K562 (cell line): Measurements from ENCODE around the gene PRDM4. TPM values are rescaled to one million over a fixed set of nuclear protein-coding genes. Genes with fewer than 3 reads are reported as not detected.

Experiments used
- ZNF347 ChIP-seq: fragments of 450-650 bp; formaldehyde crosslinking; IDR thresholded peaks from 2 replicates; pipeline ENCODE4 v1.4.0; 2020; ENCODE audit warnings: low read depth, mild to moderate bottlenecking, moderate library complexity
- polyA plus RNA-seq, 8 experiments: library from polyadenylated mRNA; depleted of rRNA in 4 of 8; stranded (reverse) in 5 of 8; unstranded in 3 of 8; fragments of >200 nt; fragmentation: Nextera tagmentation in 2 of 8; fragmentation: Illumina TruSeq in 1 of 8; extraction: Ambion mirVana in 2 of 8; extraction: Trizol in 1 of 8; gene quantifications; 2 replicates each; pipeline versions ENCODE4 v1.2.1 to v1.2.3, GENCODE V29; 2011 to 2014; ENCODE audit warnings: inconsistent platforms in 1 of 8, missing spikeins in 1 of 8
- total RNA-seq, 7 experiments: library from RNA; depleted of rRNA in 6 of 7; stranded (reverse); fragments of >200 nt in 6 of 7; fragmentation: Illumina TruSeq in 2 of 7; extraction: Trizol in 2 of 7; gene quantifications; 2 replicates each; pipeline versions ENCODE4 v1.2.1 to v1.2.3, GENCODE V29; 2011 to 2021; ENCODE audit warnings: low replicate concordance in 1 of 7
- TF ChIP-seq, protein P1 (sequence below): fragments of 200-600 bp; sonication (generic); IDR thresholded peaks from one replicate; pipeline ENCODE4 v1.6.1; 2012; ENCODE audit warnings: mild to moderate bottlenecking, low read depth, low read length, inconsistent platforms
- TF ChIP-seq, protein P2 (sequence below): fragments of 450-650 bp; formaldehyde crosslinking; IDR thresholded peaks from 2 replicates; pipeline ENCODE4 v1.4.0; 2020; ENCODE audit warnings: mild to moderate bottlenecking, moderate library complexity

Gene PRDM4
- total and polyA plus RNA-seq, 9 of the 15 experiments (the other 6 are each of a cell fraction or from before 2014, with no cell fraction given) = 5.9 to 26.0 (median 20.0) TPM

DNA sequence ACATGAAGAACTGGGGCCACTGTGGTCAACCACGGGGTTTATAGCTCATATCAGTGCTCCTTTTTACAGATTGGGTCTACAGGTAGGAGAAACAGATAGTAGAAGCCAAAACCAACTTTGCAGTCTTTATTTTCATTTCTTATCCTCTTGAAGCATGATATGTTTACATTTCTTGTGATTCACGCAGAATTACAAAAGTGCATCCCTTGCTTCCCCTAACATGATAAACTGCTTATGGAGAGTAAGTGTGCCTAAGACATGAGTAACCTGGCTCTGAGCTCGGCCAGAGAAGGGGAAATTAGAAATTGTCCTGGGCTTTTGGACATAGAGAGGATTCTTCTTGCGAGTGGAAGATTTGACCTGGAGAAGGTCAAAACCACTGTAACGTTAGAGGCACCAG, 56.9 kb downstream of the PRDM4 start (continued):
- TF ChIP-seq, protein P1, sequence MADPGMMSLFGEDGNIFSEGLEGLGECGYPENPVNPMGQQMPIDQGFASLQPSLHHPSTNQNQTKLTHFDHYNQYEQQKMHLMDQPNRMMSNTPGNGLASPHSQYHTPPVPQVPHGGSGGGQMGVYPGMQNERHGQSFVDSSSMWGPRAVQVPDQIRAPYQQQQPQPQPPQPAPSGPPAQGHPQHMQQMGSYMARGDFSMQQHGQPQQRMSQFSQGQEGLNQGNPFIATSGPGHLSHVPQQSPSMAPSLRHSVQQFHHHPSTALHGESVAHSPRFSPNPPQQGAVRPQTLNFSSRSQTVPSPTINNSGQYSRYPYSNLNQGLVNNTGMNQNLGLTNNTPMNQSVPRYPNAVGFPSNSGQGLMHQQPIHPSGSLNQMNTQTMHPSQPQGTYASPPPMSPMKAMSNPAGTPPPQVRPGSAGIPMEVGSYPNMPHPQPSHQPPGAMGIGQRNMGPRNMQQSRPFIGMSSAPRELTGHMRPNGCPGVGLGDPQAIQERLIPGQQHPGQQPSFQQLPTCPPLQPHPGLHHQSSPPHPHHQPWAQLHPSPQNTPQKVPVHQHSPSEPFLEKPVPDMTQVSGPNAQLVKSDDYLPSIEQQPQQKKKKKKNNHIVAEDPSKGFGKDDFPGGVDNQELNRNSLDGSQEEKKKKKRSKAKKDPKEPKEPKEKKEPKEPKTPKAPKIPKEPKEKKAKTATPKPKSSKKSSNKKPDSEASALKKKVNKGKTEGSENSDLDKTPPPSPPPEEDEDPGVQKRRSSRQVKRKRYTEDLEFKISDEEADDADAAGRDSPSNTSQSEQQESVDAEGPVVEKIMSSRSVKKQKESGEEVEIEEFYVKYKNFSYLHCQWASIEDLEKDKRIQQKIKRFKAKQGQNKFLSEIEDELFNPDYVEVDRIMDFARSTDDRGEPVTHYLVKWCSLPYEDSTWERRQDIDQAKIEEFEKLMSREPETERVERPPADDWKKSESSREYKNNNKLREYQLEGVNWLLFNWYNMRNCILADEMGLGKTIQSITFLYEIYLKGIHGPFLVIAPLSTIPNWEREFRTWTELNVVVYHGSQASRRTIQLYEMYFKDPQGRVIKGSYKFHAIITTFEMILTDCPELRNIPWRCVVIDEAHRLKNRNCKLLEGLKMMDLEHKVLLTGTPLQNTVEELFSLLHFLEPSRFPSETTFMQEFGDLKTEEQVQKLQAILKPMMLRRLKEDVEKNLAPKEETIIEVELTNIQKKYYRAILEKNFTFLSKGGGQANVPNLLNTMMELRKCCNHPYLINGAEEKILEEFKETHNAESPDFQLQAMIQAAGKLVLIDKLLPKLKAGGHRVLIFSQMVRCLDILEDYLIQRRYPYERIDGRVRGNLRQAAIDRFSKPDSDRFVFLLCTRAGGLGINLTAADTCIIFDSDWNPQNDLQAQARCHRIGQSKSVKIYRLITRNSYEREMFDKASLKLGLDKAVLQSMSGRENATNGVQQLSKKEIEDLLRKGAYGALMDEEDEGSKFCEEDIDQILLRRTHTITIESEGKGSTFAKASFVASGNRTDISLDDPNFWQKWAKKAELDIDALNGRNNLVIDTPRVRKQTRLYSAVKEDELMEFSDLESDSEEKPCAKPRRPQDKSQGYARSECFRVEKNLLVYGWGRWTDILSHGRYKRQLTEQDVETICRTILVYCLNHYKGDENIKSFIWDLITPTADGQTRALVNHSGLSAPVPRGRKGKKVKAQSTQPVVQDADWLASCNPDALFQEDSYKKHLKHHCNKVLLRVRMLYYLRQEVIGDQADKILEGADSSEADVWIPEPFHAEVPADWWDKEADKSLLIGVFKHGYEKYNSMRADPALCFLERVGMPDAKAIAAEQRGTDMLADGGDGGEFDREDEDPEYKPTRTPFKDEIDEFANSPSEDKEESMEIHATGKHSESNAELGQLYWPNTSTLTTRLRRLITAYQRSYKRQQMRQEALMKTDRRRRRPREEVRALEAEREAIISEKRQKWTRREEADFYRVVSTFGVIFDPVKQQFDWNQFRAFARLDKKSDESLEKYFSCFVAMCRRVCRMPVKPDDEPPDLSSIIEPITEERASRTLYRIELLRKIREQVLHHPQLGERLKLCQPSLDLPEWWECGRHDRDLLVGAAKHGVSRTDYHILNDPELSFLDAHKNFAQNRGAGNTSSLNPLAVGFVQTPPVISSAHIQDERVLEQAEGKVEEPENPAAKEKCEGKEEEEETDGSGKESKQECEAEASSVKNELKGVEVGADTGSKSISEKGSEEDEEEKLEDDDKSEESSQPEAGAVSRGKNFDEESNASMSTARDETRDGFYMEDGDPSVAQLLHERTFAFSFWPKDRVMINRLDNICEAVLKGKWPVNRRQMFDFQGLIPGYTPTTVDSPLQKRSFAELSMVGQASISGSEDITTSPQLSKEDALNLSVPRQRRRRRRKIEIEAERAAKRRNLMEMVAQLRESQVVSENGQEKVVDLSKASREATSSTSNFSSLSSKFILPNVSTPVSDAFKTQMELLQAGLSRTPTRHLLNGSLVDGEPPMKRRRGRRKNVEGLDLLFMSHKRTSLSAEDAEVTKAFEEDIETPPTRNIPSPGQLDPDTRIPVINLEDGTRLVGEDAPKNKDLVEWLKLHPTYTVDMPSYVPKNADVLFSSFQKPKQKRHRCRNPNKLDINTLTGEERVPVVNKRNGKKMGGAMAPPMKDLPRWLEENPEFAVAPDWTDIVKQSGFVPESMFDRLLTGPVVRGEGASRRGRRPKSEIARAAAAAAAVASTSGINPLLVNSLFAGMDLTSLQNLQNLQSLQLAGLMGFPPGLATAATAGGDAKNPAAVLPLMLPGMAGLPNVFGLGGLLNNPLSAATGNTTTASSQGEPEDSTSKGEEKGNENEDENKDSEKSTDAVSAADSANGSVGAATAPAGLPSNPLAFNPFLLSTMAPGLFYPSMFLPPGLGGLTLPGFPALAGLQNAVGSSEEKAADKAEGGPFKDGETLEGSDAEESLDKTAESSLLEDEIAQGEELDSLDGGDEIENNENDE = no peak
- no peak for TF ChIP-seq ZNF347
- TF ChIP-seq, protein P2, sequence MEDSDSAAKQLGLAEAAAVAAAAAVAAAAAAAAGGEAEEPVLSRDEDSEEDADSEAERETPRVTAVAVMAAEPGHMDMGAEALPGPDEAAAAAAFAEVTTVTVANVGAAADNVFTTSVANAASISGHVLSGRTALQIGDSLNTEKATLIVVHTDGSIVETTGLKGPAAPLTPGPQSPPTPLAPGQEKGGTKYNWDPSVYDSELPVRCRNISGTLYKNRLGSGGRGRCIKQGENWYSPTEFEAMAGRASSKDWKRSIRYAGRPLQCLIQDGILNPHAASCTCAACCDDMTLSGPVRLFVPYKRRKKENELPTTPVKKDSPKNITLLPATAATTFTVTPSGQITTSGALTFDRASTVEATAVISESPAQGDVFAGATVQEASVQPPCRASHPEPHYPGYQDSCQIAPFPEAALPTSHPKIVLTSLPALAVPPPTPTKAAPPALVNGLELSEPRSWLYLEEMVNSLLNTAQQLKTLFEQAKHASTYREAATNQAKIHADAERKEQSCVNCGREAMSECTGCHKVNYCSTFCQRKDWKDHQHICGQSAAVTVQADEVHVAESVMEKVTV = no peak
- TF ChIP-seq, all 486 proteins: peak for 0
